ENCODE measurements around the gene PPP2R3B.
"Not testable (repeated sequence)": the region's sequence is repeated elsewhere in the genome, so short reads cannot be mapped to it uniquely, and the experiment has no call there.

The PPP2R3B gene

GRCh38 chrX:356385-357034 is 30.2 kb downstream of the PPP2R3B start:
- no peaks in the 10 kb centered on the region for H3K9me3 ChIP-seq (ENCODE audit: low read length)
- H3K4me3 ChIP-seq (ENCODE audit: low read depth in 1 of 2, low read length in 2 of 2), result no peak overlapping the region
- no peaks in the 10 kb centered on the region for H3K4me1 ChIP-seq (ENCODE audit: insufficient read depth, low read length)
- peaks cover 4% of the 10 kb centered on the region for H3K36me3 ChIP-seq (ENCODE audit: insufficient read depth, low read length)
- no peak overlapping the region for H3K9ac ChIP-seq (ENCODE audit: low read length)
- no peaks in the 10 kb centered on the region for H3K27me3 ChIP-seq (ENCODE audit: control insufficient read depth in 1 of 2, insufficient read depth in 2 of 2, low read length in 2 of 2)
- no peak overlapping the region for H3K27ac ChIP-seq (ENCODE audit: low read depth, low read length)

- H3K4me1 ChIP-seq (ENCODE audit: insufficient read depth, low read length), result no peaks in the 10 kb centered on the region
- H3K27ac ChIP-seq (ENCODE audit: low read depth, low read length), result no peak overlapping the region
- H3K9ac ChIP-seq (ENCODE audit: low read length), result no peak overlapping the region
- no peak overlapping the region for H3K4me3 ChIP-seq (ENCODE audit: low read depth in 1 of 2, low read length in 2 of 2)
- H3K9me3 ChIP-seq (ENCODE audit: low read length), result no peaks in the 10 kb centered on the region
- no peaks in the 10 kb centered on the region for H3K27me3 ChIP-seq (ENCODE audit: control insufficient read depth in 1 of 2, insufficient read depth in 2 of 2, low read length in 2 of 2)
- peaks cover 4% of the 10 kb centered on the region for H3K36me3 ChIP-seq (ENCODE audit: insufficient read depth, low read length)
These were observed 31.2 kb downstream of the PPP2R3B start for GRCh38 chrX:355329-356050.

GRCh38 chrX:353566-354535 is 32.9 kb downstream of the PPP2R3B start:
- no peak overlapping the region for H3K9ac ChIP-seq (ENCODE audit: low read length)
- H3K9me3 ChIP-seq (ENCODE audit: low read length), result no peaks in the 10 kb centered on the region
- no peak overlapping the region for H3K4me3 ChIP-seq (ENCODE audit: low read depth in 1 of 2, low read length in 2 of 2)
- no peaks in the 10 kb centered on the region for H3K27me3 ChIP-seq (ENCODE audit: control insufficient read depth in 1 of 2, insufficient read depth in 2 of 2, low read length in 2 of 2)
- H3K27ac ChIP-seq (ENCODE audit: low read depth, low read length), result no peak overlapping the region
- H3K36me3 ChIP-seq (ENCODE audit: insufficient read depth, low read length), result no peaks in the 10 kb centered on the region
- no peaks in the 10 kb centered on the region for H3K4me1 ChIP-seq (ENCODE audit: insufficient read depth, low read length)

GRCh38 chrX:352582-353314 is 34.0 kb downstream of the PPP2R3B start:
- H3K4me1 ChIP-seq (ENCODE audit: insufficient read depth, low read length), result no peaks in the 10 kb centered on the region
- H3K4me3 ChIP-seq (ENCODE audit: low read depth in 1 of 2, low read length in 2 of 2), result no peak overlapping the region
- H3K9me3 ChIP-seq (ENCODE audit: low read length), result no peaks in the 10 kb centered on the region
- H3K9ac ChIP-seq (ENCODE audit: low read length), result no peak overlapping the region
- no peaks in the 10 kb centered on the region for H3K27me3 ChIP-seq (ENCODE audit: control insufficient read depth in 1 of 2, insufficient read depth in 2 of 2, low read length in 2 of 2)
- no peaks in the 10 kb centered on the region for H3K36me3 ChIP-seq (ENCODE audit: insufficient read depth, low read length)
- no peak overlapping the region for H3K27ac ChIP-seq (ENCODE audit: low read depth, low read length)

- H3K27ac ChIP-seq (ENCODE audit: low read depth, low read length), result no peak overlapping the region
- no peaks in the 10 kb centered on the region for H3K9me3 ChIP-seq (ENCODE audit: low read length)
- no peaks in the 10 kb centered on the region for H3K4me1 ChIP-seq (ENCODE audit: insufficient read depth, low read length)
- no peak overlapping the region for H3K9ac ChIP-seq (ENCODE audit: low read length)
- no peak overlapping the region for H3K4me3 ChIP-seq (ENCODE audit: low read depth in 1 of 2, low read length in 2 of 2)
- no peaks in the 10 kb centered on the region for H3K27me3 ChIP-seq (ENCODE audit: control insufficient read depth in 1 of 2, insufficient read depth in 2 of 2, low read length in 2 of 2)
- H3K36me3 ChIP-seq (ENCODE audit: insufficient read depth, low read length), result no peaks in the 10 kb centered on the region
These were observed 34.5 kb downstream of the PPP2R3B start for GRCh38 chrX:352181-352580.

- H3K4me3 ChIP-seq (ENCODE audit: low read depth in 1 of 2, low read length in 2 of 2), result no peak overlapping the region
- H3K36me3 ChIP-seq (ENCODE audit: insufficient read depth, low read length), result no peaks in the 10 kb centered on the region
- H3K27me3 ChIP-seq (ENCODE audit: control insufficient read depth in 1 of 2, insufficient read depth in 2 of 2, low read length in 2 of 2), result no peaks in the 10 kb centered on the region
- H3K27ac ChIP-seq (ENCODE audit: low read depth, low read length), result no peak overlapping the region
- no peak overlapping the region for H3K9ac ChIP-seq (ENCODE audit: low read length)
- H3K9me3 ChIP-seq (ENCODE audit: low read length), result no peaks in the 10 kb centered on the region
- no peaks in the 10 kb centered on the region for H3K4me1 ChIP-seq (ENCODE audit: insufficient read depth, low read length)
These were observed 35.0 kb downstream of the PPP2R3B start for GRCh38 chrX:351736-352135.

- not testable (repeated sequence) for H3K9me3 ChIP-seq (ENCODE audit: low read length); H3K27me3 ChIP-seq (ENCODE audit: control insufficient read depth in 1 of 2, insufficient read depth in 2 of 2, low read length in 2 of 2); H3K4me3 ChIP-seq (ENCODE audit: low read depth in 1 of 2, low read length in 2 of 2); H3K9ac ChIP-seq (ENCODE audit: low read length); H3K36me3 ChIP-seq (ENCODE audit: insufficient read depth, low read length); H3K4me1 ChIP-seq (ENCODE audit: insufficient read depth, low read length); H3K27ac ChIP-seq (ENCODE audit: low read depth, low read length)
These were observed 35.4 kb downstream of the PPP2R3B start for GRCh38 chrX:351324-351641.

- Histone ChIP-seq H3K9ac (ENCODE audit: low read length) (no peak overlapping the region), H3K27me3 (ENCODE audit: control insufficient read depth in 1 of 2, insufficient read depth in 2 of 2, low read length in 2 of 2) (no peaks in the 10 kb centered on the region), H3K36me3 (ENCODE audit: insufficient read depth, low read length) (no peaks in the 10 kb centered on the region), H3K4me3 (ENCODE audit: low read depth in 1 of 2, low read length in 2 of 2) (no peak overlapping the region), H3K9me3 (ENCODE audit: low read length) (no peaks in the 10 kb centered on the region), H3K4me1 (ENCODE audit: insufficient read depth, low read length) (no peaks in the 10 kb centered on the region), H3K27ac (ENCODE audit: low read depth, low read length) (no peak overlapping the region)
These were observed 36.0 kb downstream of the PPP2R3B start for GRCh38 chrX:350534-351323.

- H3K9me3 ChIP-seq (ENCODE audit: low read length), result no peaks in the 10 kb centered on the region
- H3K4me3 ChIP-seq (ENCODE audit: low read depth in 1 of 2, low read length in 2 of 2), result no peak overlapping the region
- no peaks in the 10 kb centered on the region for H3K36me3 ChIP-seq (ENCODE audit: insufficient read depth, low read length)
- H3K27ac ChIP-seq (ENCODE audit: low read depth, low read length), result no peak overlapping the region
- H3K4me1 ChIP-seq (ENCODE audit: insufficient read depth, low read length), result no peaks in the 10 kb centered on the region
- H3K9ac ChIP-seq (ENCODE audit: low read length), result no peak overlapping the region
- H3K27me3 ChIP-seq (ENCODE audit: control insufficient read depth in 1 of 2, insufficient read depth in 2 of 2, low read length in 2 of 2), result no peaks in the 10 kb centered on the region
These were observed 36.6 kb downstream of the PPP2R3B start for GRCh38 chrX:350148-350533.

- no peak overlapping the region for H3K9ac ChIP-seq (ENCODE audit: low read length)
- no peak overlapping the region for H3K27ac ChIP-seq (ENCODE audit: low read depth, low read length)
These were observed 37.0 kb downstream of the PPP2R3B start for GRCh38 chrX:349702-350101.

More at GRCh38 chrX:349702-350101, 37.0 kb downstream of the PPP2R3B start:
- no peaks in the 10 kb centered on the region for H3K9me3 ChIP-seq (ENCODE audit: low read length)
- no peaks in the 10 kb centered on the region for H3K36me3 ChIP-seq (ENCODE audit: insufficient read depth, low read length)
- H3K27me3 ChIP-seq (ENCODE audit: control insufficient read depth in 1 of 2, insufficient read depth in 2 of 2, low read length in 2 of 2), result no peaks in the 10 kb centered on the region
- no peaks in the 10 kb centered on the region for H3K4me1 ChIP-seq (ENCODE audit: insufficient read depth, low read length)
- no peak overlapping the region for H3K4me3 ChIP-seq (ENCODE audit: low read depth in 1 of 2, low read length in 2 of 2)
